Right atrium auricular region (tissue), 2 donors: ENCODE data around the gene ICA1L. TPM values are rescaled to one million over a fixed set of nuclear protein-coding genes. Genes with fewer than 3 reads are reported as not detected.
A peak's percentile ranks its signal among the peaks of the same experiment; 100 is the strongest.
"Not testable (repeated sequence)": the region's sequence is repeated elsewhere in the genome, so short reads cannot be mapped to it uniquely, and the experiment has no call there.

Experiments used
- DNase-seq: peaks from one replicate; pipeline ENCODE4 v3.0.0-alpha.2; 2019; ENCODE audit warnings: low spot score
- H3K27ac ChIP-seq, 2 donors: fragments of 200-600 bp; sonication (generic); 1 replicate in 1 of 2; 2 replicates in 1 of 2; pipeline ENCODE4 v1.5.1; 2016 to 2019
- H3K27me3 ChIP-seq, 2 donors: fragments of 200-600 bp; sonication (generic); one replicate each; pipeline versions ENCODE4 v1.5.1 to v1.6.0; 2017 to 2019
- H3K36me3 ChIP-seq: fragments of 200-600 bp; sonication (generic); one replicate; pipeline ENCODE4 v1.5.1; 2016
- H3K4me1 ChIP-seq, 2 donors: fragments of 200-600 bp; sonication (generic); one replicate each; pipeline versions ENCODE4 v1.5.1 to v1.6.0; 2017 to 2019
- H3K4me3 ChIP-seq, 2 donors: fragments of 200-600 bp; sonication (generic); 1 replicate in 1 of 2; 2 replicates in 1 of 2; pipeline ENCODE4 v1.5.1; 2017 to 2019; ENCODE audit warnings: mild to moderate bottlenecking in 1 of 2, moderate library complexity in 1 of 2
- H3K9me3 ChIP-seq, 2 donors: fragments of 200-600 bp; sonication (generic); one replicate each; pipeline ENCODE4 v1.5.1; 2019
- CTCF ChIP-seq, 2 donors: fragments of 200-600 bp; sonication (generic); IDR thresholded peaks; one replicate each; pipeline ENCODE4 v1.5.1; 2019; ENCODE audit warnings: antibody characterized with exemption in 2 of 2
- total RNA-seq, 2 donors: library from RNA; depleted of rRNA; stranded (reverse); fragments of >200 nt; gene quantifications; one replicate each; pipeline ENCODE4 v1.1.0, GENCODE V29; 2016

ICA1L gene
- total RNA-seq, 2 donors from 2014 or later = 8.6 to 8.9 TPM

GRCh38 chr2:202910698-202911097 is 39.1 kb upstream of the ICA1L start:
- no peak for TF ChIP-seq CTCF (IDR thresholded peaks at IDR 0.05)
- Histone ChIP-seq H3K27ac (peak overlapping the region in 1 of 2 donors; percentile 92), H3K36me3 (no peaks in the 10 kb centered on the region), H3K4me3 (peak overlapping the region; percentile 67 to 71), H3K27me3 (no peaks in the 10 kb centered on the region), H3K9me3 (no peaks in the 10 kb centered on the region), H3K4me1 (peaks cover 0 to 21% of the 10 kb centered on the region in 2 donors)
- no peak for DNase-seq

DNA sequence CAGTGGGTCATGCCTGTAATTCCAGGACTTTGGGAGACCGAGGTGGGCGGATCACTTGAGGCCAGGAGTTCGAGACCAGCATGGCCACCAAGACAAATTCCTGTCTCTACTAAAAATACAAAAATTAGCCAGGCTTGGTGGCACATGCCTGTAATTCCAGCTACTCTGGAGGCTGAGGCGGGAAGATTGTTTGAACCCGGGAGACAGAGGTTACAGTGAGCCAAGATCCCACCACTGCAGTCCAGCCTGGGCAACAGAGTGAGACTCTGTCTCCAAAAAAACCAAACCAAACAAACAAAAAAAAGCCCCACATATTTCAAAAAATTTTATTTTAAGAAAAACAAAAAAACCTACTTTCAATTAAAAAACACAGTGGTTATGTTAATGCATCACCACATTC is 38.7 kb upstream of the ICA1L start:
- not testable (repeated sequence) for H3K27ac ChIP-seq, H3K27me3 ChIP-seq, H3K9me3 ChIP-seq, H3K36me3 ChIP-seq, DNase-seq
- Histone ChIP-seq H3K4me3 (peak overlapping the region in 1 of 2 donors; percentile 71), H3K4me1 (peaks cover 0 to 21% of the 10 kb centered on the region in 2 donors)

- no peak for DNase-seq
- Histone ChIP-seq H3K27me3 (no peaks in the 10 kb centered on the region), H3K4me1 (peaks cover 0 to 21% of the 10 kb centered on the region in 2 donors), H3K4me3 (no peak overlapping the region), H3K27ac (no peak overlapping the region), H3K9me3 (no peaks in the 10 kb centered on the region), H3K36me3 (no peaks in the 10 kb centered on the region)
- TF ChIP-seq CTCF (IDR thresholded peaks at IDR 0.05) = no peak
Measured at GRCh38 chr2:202909394-202910192, 38.0 kb upstream of the ICA1L start.

DNA sequence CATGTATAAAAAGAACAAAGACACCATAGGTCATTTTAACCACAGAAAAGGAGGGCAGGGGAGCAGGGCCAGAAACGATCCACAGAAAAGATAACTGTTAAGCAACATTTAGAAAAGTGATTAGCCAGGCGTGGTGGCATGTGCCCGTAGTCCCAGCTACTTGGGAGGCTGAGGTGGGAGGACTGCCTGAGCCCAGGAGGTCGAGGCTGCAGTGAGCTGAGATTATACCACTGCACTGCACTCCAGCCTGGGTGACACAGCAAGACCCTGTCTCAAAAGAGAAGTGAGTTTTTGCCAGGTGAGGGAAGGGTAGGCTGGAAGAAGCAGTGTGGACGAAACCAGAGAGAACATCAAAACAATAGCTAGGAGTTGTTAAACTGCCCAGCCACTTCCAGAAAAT is 36.6 kb upstream of the ICA1L start:
- TF ChIP-seq CTCF (IDR thresholded peaks at IDR 0.05) = no peak
- H3K4me3 ChIP-seq = no peak overlapping the region
- H3K36me3 ChIP-seq = no peaks in the 10 kb centered on the region
- no peaks in the 10 kb centered on the region for H3K9me3 ChIP-seq
- H3K27ac ChIP-seq = no peak overlapping the region
- no peaks in the 10 kb centered on the region for H3K27me3 ChIP-seq
- H3K4me1 ChIP-seq = peaks cover 0 to 18% of the 10 kb centered on the region in 2 donors
- no peak for DNase-seq

GRCh38 chr2:202905507-202905906 is 33.9 kb upstream of the ICA1L start:
- H3K27me3 ChIP-seq = not testable (repeated sequence)

GRCh38 chr2:202885190-202885589 is 13.6 kb upstream of the ICA1L start:
- TF ChIP-seq CTCF (IDR thresholded peaks at IDR 0.05) = no peak
- Histone ChIP-seq H3K27me3 (no peaks in the 10 kb centered on the region), H3K27ac (peak overlapping the region; percentile 40 to 77), H3K4me1 (peaks cover 0 to 3% of the 10 kb centered on the region in 2 donors), H3K4me3 (no peak overlapping the region), H3K36me3 (peaks cover 31% of the 10 kb centered on the region), H3K9me3 (no peaks in the 10 kb centered on the region)
- DNase-seq = no peak

More at GRCh38 chr2:202905507-202905906, 33.9 kb upstream of the ICA1L start:
- not testable (repeated sequence) for H3K27ac ChIP-seq, H3K4me1 ChIP-seq, H3K4me3 ChIP-seq, H3K9me3 ChIP-seq, H3K36me3 ChIP-seq, DNase-seq
